ENCODE data around the gene RREB1.

RREB1 gene

GRCh38 chr6:7195339-7196018, 87.7 kb downstream of the RREB1 start:
- no peak for DNase-seq (ENCODE audit: low read depth)

DNA sequence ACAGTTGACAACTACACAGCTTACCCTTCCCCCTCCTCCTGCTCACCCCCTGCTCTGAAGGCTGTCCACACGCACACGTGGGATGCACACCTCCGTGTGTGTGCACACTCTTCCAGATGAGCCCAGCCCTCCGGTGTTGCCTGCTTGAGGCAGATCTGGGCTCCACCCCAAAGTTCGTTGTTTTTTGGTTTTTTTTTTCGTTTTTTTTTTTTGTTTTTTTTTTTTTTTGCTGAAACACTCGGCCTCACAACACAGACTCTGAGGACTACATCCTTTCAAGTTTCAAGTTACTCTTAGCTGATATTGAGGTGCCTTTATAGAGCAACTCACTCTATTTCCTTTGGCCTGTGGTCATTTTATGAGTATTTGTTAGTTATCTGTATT, 88.2 kb downstream of the RREB1 start:
- no peak for DNase-seq (ENCODE audit: low read depth)

DNA sequence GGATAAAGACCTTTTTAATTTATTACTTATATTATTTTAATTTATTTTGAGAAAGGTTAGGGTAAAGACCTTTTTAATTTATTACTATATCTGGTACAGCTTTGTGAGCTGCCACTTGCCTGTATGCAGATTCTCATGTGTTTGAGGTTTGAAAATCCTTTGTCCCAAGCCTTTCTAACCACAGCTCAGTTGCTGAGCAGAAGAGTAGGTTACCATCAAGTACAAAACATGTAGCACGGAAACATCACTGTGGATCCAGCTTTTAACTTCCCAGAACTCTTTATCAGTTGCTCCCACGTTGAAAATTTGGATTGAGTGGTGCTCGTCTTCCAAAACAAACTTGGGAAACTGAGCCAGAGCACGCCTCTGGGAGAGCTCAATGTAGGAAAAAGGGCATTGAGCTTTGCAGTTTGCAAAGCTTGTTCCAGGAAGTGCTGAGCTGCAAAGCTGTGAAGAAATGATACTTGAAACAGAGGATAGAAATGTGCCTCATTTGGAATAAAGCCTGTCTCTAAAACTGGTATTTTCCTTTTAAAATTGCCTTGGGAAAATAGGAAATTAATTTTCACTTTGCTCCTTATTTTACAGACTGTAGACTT, 89.0 kb downstream of the RREB1 start:
- no peak for DNase-seq (ENCODE audit: low read depth)

- DNase-seq (ENCODE audit: low read depth) = no peak
These were observed 90.0 kb downstream of the RREB1 start for GRCh38 chr6:7197747-7198146.

DNA sequence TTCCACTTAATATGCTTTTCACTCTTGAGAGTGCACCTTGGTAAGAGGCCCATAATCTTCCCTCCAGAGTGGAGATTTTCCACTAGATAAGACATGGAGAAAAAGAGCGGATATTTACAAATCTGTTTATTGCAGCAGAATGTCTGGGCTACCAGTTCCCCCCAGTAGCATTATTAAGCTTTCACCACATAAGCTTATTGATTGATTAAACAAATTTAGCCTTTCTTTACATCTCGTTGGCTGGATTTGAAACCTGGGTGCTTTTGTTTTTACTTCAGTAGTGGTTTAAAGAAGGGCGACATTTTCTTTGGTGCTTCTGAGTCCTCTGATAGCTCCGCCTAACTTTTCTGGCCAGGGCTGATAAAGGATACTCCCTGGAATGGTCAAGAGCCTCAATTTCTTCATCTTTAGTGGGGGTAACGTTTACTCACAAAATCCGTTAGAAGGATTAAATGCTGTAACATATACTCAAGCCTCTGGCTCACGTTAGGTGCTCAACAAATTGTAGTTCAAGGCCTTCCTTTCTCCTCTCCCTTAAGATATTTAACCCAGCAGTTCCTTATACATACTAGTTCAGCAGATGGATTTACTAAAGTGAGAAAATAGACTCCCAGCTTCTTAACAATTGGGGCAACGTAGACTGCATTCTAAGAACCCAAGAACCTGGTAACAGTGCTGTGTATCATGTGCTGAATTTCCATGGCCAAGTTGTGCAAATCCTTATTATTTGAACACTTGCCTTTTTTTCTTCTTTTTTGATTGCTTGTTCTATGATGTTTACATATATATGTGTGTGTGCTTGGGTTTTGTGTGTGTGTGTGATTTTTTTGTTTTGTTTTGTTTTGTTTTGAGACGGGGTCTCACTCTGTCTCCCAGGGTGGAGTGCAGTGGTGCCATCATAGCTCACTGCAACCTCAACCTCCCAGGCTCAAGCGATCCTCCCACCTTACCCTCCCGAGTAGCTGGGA, 91.4 kb downstream of the RREB1 start:
- no peak for DNase-seq (ENCODE audit: low read depth)

GRCh38 chr6:7200598-7201443, 93.1 kb downstream of the RREB1 start:
- DNase-seq (ENCODE audit: low read depth) = no peak

- DNase-seq (ENCODE audit: low read depth) = no peak
These were observed 93.6 kb downstream of the RREB1 start for GRCh38 chr6:7201444-7201731.

- no peak for DNase-seq (ENCODE audit: low read depth)
These were observed 94.2 kb downstream of the RREB1 start for GRCh38 chr6:7201732-7202541.

DNA sequence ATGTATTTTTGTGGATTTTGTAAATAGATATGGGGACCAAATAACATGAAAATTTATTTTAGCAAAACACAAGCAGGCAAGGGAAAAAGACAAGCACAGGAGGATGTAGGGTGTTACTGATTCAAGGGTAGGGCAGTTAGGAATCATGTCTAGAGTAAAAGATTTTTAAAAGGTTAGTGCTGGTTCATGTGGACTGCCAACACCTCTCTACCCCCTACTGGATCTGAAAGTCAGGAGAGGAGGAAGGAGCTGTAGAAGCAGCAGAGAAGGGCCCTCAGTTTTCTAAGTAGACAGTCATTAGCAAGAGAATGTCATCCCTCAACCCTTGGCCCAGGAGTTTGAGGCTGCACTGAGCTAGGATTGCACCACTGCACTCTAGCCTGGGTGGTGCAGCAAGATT, 95.2 kb downstream of the RREB1 start:
- DNase-seq (ENCODE audit: low read depth) = no peak

GRCh38 chr6:7203939-7204338, 96.2 kb downstream of the RREB1 start:
- DNase-seq (ENCODE audit: low read depth) = no peak

DNA sequence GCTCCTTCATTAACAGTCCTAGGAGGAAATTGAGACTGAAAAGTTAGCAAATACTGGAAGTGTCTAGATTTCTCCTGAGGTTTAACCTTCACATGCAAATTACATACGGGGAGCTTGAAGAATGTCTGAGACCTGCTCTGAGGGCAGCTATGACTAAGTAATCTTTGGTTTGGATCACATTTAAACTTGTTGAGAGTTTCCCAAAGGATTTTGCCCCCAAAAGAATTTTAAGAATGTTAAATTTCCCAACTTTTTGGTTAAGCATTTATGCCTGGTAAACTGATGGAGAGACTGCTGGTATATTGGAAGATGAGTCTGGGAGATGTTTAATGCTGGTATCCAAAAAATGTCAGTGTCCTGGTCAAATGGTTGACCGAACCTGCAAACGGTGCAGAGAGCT, 97.0 kb downstream of the RREB1 start:
- DNase-seq (ENCODE audit: low read depth) = no peak

- DNase-seq (ENCODE audit: low read depth) = no peak
These were observed 100.0 kb downstream of the RREB1 start for GRCh38 chr6:7207720-7208119.

DNA sequence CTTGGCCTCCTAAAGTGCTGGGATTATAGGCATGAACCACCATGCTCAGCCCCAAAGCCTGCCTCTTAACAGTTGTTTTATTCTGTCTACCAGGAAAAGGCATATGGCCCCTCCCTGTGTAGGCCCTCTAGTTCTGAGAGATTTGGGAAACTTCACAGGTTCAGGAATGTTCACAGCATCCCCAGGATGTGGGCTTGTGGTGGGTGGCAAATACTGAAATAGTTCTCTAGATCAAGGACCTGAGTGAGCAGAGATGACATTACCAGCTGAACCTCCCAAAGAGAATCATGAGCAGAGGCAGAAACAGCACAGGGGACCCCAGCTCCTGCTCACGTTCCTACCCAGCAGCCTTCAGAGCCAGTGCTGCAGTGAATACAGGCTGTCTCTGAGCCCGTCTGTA, 105.7 kb downstream of the RREB1 start:
- no peak for DNase-seq (ENCODE audit: low read depth)

DNA sequence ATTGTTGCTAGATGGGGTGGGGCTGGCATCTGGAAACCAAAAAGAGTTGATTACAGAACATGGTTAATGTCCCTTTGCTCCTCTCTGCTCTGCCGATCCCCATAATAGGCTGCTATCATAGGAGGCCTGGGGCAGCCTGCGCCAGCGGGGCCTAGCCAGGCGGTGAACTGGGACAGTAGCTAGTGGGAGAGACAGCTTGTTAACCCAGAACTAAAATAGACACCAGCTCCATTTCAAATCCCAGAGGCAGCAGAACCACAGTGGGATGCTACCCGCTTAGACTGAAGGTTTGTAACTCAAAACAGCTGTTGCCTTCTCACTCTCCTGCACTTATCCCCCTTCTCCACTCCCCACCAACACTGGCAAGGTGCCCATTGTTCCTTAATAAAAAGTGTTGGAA, 106.7 kb downstream of the RREB1 start:
- no peak for DNase-seq (ENCODE audit: low read depth)

DNA sequence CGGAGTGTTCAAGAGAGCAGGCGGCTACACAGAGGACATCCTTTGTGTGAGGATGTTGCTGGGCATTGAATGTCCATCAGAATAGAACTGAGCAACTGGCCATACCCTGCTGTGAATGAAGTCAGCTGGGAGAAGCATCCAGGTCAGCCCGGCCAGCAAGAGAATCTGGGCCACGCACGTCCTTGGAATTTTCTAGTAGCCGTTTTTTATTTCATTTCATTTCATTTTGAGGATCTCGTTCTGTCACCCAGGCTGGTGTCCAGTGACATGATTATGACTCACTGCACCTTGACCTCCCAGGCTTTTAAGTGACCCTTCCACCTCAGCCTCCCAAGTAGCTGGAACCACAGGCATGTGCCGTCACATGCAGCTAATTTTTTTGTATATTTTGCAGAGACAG, 107.4 kb downstream of the RREB1 start:
- DNase-seq (ENCODE audit: low read depth) = no peak

GRCh38 chr6:7215798-7216231, 108.1 kb downstream of the RREB1 start:
- no peak for DNase-seq (ENCODE audit: low read depth)

DNA sequence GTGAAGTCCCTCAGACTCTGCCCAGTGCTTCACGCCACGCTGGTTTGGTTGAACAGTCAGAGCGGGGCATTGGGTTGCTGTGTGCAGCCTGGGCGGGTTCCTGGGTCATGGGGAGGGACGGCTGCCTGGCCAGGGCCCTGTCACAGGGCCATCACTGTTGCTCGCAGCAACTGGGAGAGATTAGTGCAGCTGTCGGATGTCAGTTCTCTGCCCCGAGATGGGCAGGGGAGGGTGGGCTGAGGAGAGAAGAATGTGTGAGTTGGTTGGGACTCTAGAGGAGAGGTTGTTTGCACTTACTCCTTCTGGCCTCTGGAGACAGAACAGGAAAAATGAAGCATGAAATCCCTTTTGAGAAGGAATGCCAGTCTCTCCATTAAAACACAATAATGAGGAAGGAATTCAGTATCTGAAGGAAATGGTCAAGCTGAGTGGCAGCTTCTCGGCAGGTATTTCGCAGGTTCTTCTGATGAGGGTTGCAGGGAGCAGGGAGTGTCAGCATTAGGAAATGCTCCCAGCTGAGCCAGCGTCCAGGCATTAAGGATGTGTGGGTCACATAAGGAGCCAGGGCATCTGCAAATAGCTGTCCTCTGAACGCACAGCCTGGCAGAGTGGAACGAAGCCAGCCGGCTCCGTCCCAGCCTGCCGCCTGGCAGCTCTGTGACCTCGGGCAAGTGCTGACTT, 109.3 kb downstream of the RREB1 start:
- no peak for DNase-seq (ENCODE audit: low read depth)

DNA sequence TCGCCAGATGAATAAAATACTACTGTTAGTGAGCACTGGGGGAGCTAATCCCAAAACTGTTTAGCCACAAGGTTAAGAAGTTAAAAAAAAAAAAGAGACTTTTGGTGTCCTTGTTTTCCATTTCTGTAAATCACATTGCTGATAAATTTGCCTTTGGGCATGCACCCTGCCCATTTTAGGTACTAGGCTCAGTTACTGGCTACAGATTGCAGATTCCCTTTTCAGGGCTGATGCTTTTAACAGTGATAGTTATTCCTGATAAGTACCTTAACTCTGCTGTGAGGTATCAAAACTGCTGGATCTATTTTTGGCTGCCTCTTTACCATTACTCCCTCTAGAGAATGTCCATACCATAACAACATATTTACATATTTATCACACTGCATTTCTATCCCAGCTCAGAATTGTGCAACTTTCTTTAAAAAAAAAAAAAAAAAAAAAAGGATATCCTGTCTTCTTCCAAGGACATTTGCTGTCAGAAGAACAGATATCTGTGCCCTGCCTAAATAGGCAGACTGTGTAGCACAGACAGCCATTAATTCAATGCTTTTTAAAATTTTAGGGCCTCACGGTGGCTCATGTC, 110.7 kb downstream of the RREB1 start:
- DNase-seq (ENCODE audit: low read depth) = no peak

GRCh38 chr6:7219310-7219709, 111.5 kb downstream of the RREB1 start:
- no peak for DNase-seq (ENCODE audit: low read depth)

- no peak for DNase-seq (ENCODE audit: low read depth)
These were observed 114.4 kb downstream of the RREB1 start for GRCh38 chr6:7222197-7222596.
